Right renal pelvis (tissue), 4 donors: Measurements from ENCODE around the gene E4F1. TPM values are rescaled to one million over a fixed set of nuclear protein-coding genes. Genes with fewer than 3 reads are reported as not detected.

ENCODE experiments used
- DNase-seq, 4 donors: peaks; one replicate each; pipeline ENCODE4 v3.0.0-alpha.2; 2013; ENCODE audit warnings: low read depth in 4 of 4, low spot score in 3 of 4, missing footprints in 1 of 4
- polyA plus RNA-seq, 4 donors: library from polyadenylated mRNA; unstranded; fragments of 120-200 nt; gene quantifications; one replicate each; pipeline ENCODE4 v1.2.1, GENCODE V29; 2013; ENCODE audit not compliant: insufficient read length in 4 of 4

Gene E4F1
- polyA plus RNA-seq, 4 donors = 15.9 to 25.4 (median 16.8) TPM

DNA sequence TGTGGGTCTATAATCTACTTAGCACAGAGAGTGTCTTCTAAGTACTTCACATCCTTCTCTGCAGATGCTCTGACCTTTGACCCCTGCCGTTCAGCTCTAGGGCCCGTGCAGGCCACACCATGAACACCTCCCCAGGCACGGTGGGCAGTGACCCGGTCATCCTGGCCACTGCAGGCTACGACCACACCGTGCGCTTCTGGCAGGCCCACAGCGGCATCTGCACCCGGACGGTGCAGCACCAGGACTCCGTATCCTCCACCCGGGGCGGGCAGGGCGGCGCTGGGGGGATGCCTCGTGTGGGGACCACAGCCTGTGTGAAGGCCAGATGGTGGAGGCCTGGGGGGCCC, 17.5 kb upstream of the E4F1 start:
- DNase-seq = no peak

GRCh38 chr16:2206420-2206779, 17.0 kb upstream of the E4F1 start:
- DNase-seq = no peak

DNA sequence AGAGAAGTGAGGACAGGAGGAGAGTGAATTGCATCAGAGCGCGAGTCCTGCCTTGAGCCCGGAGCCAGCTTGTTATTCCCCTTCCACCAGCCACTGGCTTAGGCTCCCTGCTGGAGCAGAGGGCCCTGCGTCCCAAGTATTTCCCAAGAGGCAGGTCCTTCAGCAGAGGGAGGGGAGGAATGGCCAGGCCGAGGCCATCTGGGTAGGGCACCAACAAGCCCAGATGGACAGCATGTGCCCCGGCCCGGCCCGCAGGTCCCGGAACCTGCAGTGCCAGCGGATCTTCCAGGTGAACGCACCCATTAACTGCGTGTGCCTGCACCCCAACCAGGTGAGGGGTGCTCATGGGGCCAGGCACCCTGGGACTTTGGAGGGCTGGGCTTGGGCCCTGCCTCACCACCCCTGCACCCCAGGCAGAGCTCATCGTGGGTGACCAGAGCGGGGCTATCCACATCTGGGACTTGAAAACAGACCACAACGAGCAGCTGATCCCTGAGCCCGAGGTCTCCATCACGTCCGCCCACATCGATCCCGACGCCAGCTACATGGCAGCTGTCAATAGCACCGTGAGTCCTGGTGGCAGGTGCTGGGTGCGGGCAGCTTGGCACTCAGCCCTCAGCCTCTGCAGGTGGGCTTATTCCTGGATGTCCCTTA, 16.5 kb upstream of the E4F1 start:
- DNase-seq = no peak

DNA sequence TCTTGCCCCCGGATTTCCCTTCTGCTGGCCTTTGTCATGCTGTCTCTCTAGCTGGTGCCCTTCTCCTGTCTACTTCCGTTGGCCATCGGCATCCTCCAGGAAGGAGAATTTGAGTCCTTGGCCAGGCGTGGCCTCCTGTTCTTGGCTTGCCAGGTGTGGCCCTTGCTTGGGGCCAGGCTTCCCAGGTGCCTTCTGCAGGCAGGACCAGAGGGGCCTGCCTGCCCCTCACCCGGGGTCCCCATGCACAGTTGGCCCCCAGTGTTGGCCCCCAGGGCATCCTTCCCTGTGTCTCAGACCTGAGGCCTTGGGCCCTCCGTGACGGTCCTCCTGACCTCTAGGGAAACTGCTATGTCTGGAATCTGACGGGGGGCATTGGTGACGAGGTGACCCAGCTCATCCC, 15.5 kb upstream of the E4F1 start:
- DNase-seq = no peak

DNA sequence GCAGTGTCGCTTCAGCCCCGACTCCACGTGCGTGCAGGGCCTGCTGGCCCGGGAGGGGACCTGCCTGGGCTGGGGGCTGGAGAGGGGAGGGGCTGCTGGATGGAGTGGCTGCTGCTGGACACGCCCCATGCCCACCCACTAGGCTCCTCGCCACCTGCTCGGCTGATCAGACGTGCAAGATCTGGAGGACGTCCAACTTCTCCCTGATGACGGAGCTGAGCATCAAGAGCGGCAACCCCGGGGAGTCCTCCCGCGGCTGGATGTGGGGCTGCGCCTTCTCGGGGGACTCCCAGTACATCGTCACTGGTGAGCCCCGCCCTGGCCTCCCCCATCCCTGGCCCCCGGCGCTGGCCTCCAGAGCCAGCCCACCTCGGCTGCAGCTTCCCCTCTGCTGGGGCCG, 15.1 kb upstream of the E4F1 start:
- DNase-seq = no peak

DNA sequence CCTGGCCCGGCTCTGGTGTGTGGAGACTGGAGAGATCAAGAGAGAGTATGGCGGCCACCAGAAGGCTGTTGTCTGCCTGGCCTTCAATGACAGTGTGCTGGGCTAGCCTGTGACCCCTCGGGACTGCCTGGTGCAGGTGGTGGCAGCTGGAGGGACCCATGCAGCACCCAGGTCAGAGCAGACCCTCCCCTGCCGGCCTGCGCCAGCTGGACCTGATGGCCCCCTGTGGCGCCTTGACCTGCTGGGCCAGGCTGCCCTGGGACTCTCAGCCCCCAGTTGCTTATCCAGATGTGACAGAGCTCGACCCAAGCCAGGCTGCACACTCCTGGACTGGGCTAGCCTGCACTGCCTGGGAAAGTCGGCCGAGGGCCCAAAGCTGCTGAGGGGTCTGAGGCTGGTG, 14.6 kb upstream of the E4F1 start:
- DNase-seq = no peak

- DNase-seq = no peak
Observed at GRCh38 chr16:2209258-2210008, 14.0 kb upstream of the E4F1 start.

GRCh38 chr16:2210009-2210332, 13.4 kb upstream of the E4F1 start:
- no peak for DNase-seq

DNA sequence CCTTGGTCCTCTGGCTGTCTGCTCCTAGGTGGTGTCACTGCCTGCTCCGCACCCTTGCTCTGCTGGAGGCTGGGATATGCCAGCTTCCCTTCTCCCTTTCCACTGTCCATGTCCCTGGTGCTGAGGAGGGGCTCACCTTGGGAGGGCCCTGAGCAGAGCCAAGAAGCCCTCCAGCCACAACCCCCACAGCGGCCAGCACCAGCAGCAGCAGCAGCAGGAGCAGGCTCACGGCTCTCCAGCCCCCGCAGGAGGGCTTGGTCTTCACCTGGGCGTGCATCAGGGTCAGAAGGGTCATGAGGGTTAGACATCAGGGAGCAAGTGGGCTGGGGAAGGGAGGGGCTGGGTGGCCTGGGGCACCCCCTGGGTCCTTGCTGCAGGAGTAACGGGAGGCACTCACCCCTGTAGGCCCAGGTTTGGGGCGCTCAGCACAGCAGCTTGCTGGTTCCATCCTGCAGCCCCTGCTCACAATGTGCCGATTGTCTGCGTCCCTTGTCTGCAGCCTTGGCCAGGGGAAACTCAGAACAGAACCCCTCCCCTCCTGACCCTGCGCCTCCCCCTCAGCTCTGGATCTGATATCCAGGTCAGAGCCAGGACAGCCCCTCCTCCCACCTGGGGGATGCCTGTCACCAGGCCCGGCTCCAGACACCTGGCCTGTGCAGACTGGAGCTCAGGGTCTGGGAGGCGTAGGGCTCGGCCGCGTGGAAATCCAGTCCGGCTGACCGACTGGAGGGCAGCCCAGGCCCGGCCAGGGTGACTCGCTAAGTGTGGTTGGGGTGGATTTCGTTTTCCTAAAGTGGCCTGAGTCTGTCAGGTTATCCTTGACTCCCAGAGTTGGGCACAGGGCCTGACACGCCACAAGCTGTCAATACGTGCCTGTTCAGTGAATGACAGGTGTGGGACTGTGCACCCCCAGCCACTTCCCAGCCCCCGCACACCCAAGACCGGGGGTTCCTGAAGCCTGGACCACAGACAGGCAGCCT, 12.7 kb upstream of the E4F1 start, which contains the start of gene BRICD5:
BRICD5 (minus strand) TSS at position 478 of the 980 bp plus-strand sequence; CDS start at position 448, 30 bp downstream.
- no peak for DNase-seq

GRCh38 chr16:2211923-2212347, 11.5 kb upstream of the E4F1 start:
- no peak for DNase-seq

DNA sequence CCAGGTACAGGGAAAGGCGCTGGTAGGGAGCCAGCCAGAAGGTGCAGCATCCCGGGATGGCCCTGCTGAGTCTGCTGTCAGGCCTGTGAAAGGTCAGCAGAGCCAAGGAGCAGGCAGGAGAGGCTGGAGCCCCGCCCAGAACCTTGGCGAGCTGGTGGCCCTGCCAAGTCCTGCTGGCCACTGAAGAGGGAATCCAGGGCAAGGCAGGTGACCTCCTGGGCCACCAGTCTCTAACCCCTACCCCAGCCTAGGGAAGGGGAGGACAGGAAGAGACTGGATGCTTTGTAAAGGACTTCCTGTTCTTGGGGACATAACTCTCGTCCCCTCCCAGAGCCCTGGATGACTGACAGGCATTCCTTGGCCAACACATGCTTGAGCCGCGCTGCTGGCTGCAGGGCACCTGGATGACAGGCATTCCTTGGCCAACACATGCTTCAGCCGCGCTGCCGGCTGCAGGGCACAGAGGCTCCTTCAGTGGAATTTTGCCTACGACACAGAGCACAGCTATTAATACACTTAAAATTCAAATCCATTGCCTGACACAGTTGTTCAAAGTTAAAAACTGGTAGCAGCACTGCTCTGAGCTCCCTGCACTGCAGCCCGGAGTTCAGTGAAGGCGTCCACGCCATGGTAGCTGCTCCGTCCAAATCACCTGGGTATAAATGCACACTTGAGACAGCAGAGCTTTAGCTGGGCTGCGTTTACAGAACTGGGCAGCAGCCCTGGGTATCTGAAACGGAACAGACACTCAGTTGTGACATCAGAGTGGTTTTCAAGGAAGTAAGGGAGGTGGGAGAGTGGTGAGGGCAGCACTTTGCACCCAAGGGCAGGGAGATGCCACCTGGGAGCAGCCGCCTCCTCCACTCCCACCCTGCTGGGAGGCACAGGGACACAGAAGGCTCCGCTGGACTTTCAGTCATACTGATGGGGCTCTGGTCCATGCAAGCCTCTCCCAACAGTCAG, 10.7 kb upstream of the E4F1 start:
- DNase-seq = no peak

GRCh38 chr16:2213817-2214718, 9.3 kb upstream of the E4F1 start:
- DNase-seq = no peak

GRCh38 chr16:2214719-2214968, 8.7 kb upstream of the E4F1 start, which contains the start of gene PGP:
Gene PGP (minus strand): TSS chr16:2214840. CDS start chr16:2214777, 63 bp downstream.
- no peak for DNase-seq

DNA sequence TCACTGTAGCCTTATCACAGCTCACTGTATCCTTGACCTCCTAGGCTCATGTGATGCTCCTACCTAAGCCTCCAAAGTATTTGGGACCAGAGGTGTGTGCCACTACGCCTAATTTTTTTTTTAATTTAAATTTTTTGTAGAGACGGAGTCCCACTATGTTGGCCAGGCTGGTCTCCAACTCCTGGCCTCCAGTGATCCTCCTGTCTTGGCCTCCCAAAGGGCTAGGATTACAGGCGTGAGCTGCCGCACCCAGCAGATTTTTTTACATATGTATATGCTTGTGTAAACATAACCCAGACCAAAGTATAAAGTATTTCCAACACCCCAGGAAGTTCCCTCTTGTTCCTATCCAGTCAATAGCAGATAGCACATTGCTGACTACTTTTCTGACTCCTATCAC, 7.1 kb upstream of the E4F1 start:
- DNase-seq = no peak

DNA sequence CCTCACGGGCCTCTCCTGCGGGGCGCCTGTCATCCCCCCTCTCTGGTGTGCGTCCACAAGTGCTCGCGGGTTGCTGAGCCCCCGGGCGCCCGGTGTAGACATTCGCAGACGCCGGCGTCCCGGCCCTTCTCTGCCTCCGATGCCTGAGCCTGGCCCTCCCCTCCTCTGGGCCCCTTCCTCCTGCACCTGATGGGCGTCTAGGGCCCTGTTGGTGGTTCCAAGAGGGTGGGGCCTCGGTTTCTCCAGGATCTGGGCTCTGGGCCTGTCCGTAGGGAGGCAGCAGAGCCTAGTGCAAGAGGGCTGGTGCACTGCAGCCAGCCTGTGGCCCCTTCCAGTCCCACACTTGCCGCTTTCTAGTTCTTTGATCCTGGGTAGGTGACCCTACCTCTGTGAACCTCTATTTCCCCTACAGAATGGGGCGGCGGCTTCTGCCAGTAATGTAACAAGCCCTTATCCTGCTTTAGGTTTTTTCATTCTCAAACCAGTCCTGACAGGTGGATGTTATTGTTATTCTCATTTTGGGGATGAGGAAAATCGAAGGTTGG, 623 bp downstream of the E4F1 start:
- DNase-seq = no peak

- DNase-seq = no peak
Observed at GRCh38 chr16:2226245-2226793, 2.9 kb downstream of the E4F1 start.

DNA sequence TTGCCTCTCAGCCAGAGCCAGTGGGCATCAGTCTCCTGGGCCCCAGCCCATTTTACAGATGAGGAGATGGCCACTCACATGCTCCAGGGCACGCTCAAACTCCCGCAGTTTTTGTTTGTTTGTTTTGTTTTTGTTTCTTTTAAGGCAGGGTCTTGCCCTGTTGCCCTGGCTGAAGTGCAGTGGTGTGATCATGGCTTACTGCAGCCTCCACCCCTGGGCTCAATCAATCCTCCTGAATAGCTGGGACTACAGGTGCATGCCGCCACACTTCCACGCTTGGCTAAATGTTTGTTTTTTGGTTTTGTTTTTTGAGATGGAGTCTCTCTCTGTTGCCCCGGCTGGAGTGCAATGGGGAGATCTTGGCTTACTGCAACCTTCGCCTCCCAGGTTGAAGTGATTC, 3.5 kb downstream of the E4F1 start:
- DNase-seq = no peak

- DNase-seq = no peak
Observed at GRCh38 chr16:2228161-2228824, 4.9 kb downstream of the E4F1 start.
